NCI-H146 treated with DMSO at 0.1 percent for 48 hours (cell line): ENCODE results near the gene FMR1.

Source experiments
- DNase-seq: peaks from one replicate; lab custom pipeline; 2025; ENCODE audit not compliant: unreplicated experiment; lab: John Stamatoyannopoulos, UW

FMR1 gene

DNA sequence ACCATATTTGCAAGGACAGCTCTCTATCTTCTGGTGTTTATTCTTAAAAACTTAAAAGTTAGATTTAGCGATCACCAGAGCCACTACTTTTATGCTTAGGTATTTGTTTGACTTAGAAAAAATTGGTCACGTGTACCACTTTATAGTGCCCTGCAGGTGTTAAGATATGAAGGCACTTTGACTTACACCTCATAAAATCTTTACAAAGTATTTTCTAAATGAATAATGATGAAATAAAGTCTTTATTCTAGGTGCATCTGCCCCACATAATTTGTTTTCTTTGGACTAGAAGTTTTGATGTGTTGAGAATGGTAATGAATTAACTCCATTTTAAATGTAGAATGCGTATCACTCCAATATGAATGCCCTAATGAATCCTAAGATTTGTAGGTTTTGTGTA is 2.9 kb downstream of the FMR1 start:
- no peak for DNase-seq

DNA sequence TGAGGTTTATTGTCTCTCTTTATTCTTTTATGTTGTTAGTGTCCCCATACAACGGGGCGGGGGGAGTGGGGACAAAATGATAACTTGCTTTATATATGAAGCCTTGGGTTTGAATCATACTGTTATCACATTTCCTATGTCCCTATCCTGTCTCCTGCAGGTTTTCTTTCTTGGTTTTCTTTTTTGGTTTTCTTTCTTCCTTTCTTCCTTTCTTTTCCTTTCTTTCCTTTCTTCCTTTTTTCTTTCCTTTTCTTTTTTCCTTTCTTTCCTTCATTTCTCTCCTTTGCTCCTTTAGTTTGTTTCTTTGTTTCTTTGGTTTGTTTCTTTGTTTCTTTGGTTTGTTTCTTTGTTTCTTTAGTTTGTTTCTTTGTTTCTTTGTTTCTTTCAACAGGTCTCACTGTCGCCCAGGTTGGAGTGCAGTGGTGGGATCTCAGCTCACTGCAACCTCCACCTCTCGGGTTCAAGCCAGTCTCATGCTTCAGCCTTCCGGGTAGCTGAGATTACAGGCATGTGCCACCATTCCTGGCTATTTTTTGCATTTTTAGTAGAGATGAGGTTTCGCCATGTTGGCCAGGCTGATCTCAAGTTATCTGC is 4.8 kb downstream of the FMR1 start:
- no peak for DNase-seq

DNA sequence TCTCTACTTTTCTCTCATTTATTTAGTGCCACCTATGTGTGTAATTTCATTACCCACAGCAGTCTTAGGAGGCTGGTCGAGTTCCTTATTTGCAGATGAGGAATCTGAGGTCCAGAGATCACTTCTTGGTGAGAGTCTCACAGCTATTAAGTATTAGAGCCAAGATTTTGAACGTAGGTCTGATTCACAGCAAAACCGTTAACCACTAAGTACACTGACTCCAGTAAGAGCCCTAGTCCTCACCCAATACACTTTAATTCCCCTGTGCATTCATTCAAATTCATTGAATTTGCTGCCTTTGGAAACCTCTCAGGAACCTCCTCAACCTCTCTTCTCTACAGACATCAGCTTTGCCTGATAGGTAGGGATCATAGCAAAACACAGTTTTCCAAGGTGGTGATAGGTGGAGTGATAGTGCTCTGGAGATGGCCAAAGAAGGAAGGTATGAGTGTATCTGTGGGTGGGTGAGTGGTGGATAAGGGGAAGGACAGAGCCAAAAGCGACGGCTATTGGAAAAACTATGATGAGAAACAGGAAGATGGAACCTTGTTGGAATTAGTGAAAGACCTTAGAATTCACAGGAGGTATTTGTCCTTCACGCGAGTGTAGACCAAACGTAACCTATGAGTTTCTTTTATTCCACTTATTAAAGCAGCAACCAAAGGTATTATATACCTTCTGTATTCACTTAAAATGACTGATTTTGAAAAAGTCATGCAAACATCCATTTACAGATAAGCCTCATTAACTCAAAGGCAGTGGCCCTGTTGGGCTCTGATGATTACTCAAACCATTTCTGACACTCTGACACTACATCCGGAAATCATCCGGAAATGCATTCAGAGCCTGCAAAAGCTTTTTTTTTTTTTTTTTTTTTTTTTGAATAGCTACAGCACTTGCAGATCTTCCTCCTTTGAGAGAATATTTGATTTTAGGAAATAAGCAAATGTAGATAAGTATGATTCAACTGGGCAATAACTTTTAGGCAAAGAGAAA is 6.3 kb downstream of the FMR1 start:
- DNase-seq: no peak

DNA sequence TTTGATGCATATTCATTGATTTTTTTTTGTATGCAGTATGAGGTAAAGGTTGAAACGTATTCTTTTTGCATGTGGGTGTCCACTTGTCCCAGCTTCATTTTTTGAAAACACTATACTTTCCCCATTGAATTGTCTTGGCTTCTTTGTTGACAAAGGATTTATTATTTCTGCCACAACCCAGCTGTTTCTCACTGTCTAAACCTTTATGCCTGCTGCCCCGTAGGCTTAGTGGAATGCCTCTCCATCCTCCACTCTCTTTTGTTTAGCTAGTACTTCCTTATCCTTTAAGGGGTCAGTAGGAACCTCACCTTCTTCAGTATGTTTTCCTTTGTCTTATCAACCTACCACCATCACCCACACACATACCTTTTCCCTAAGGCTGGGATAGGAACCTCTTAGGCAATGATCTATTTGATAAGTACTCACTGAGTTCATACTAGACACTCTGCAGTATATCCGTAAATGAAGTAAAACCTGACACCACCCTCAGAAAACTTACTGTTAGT is 8.5 kb downstream of the FMR1 start:
- DNase-seq: no peak

DNA sequence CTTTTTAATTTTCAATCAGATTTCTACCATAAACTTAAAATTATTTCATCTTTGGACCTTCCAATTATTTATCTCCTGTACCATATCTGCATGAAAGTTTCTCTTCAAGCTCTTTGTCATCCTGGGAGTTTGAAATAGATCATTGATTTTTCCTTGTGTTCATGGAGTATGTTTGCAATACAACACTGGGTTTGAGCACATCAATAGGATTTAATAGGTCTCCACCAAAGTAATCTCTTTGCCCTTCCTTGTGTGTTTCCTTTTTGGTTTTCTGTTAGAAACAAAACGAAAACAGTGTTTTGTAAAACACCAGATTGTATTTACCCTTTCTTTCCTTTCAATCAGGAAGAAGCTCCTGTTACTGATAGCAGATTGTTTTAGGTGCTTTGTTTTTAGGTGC is 11.9 kb downstream of the FMR1 start:
- DNase-seq: no peak

DNA sequence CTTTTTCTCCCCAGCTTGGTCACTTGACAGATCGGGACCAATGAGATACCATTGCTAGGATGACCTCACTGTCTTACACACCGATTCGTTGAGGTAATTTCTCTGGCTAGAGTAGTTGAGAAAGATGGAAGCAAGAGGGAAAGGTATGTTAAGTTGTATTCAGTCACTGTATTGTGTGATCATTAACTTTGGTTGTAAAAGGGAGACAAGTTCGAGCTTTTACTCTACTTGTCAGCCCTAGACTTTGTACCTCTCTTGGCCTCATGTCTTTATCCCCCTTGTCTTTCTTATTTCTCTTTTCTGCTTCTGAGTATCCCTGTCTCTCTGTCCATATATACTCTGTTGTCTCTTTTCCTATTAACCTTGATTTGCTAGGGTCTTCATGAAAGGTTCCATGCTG is 15.5 kb downstream of the FMR1 start:
- no peak for DNase-seq

DNA sequence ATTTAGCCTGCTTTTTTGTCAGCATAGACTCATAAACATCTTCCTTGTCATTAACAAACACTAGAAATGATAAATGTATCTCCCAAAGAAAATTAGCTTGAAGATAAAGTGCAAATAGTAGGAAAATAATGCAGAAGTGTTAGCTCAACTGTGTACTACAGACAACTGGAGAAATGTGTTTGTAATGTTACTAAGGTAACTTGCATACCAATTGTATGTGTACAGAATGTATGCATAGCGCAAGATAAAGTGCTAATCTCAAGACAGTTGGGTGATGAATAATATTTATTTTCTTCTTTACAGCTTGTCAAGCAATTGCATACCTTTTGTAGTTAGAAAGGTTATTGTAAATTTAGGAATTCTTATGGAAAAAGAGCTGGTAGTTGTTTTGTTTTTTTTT is 22.1 kb downstream of the FMR1 start:
- no peak for DNase-seq

DNA sequence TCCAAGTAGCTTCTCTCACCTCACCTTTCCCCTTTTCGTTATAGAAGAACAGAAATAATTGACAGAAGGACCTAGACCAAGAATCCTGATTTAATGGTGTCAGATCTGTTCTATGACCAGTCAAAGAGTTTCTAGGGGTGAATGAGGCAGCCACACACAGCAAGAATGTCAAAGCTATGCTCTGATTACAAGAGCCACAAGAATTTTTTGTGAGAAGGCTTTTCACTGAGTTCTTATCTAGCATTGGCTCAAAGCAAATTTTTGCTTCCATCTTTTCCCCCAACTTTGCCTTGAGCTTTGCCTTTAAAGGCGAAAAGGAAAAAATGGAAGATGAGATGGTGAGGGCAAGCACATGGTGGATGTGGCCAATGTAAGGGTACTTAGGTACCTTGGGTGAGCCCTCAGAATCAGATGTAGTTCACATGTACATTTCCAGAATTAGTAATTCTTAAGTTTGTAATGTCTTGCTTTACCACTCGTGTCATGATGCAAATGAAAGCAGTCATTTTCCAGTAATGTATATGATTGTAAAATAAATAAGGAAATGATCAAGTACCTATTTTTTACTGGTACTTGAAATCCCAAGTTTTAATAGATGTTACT is 23.5 kb downstream of the FMR1 start:
- DNase-seq: no peak

DNA sequence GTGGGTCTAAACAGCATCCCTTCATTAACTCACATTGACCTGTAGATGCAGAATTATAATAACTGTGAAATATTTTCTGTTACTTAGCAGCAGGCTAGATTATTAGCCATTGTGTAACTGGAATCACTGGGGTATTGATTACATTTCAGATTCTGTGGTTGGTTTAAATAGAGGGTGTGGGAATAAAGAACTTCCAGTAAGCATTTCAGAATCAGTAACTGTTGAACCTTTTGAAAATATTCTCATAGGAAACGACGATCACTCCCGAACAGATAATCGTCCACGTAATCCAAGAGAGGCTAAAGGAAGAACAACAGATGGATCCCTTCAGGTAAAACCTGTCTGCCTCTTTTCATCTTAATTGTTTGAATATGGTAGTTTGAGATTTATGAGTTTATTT is 33.6 kb downstream of the FMR1 start:
- DNase-seq: no peak

DNA sequence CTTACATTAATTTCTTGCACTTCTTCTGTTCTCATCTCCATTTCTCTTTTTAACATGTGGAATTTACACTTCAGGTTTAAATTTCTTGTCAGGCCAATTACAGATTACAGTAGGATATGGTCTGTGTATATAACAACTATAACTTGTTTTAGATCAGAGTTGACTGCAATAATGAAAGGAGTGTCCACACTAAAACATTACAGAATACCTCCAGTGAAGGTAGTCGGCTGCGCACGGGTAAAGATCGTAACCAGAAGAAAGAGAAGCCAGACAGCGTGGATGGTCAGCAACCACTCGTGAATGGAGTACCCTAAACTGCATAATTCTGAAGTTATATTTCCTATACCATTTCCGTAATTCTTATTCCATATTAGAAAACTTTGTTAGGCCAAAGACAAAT is 36.8 kb downstream of the FMR1 start:
- DNase-seq: no peak

DNA sequence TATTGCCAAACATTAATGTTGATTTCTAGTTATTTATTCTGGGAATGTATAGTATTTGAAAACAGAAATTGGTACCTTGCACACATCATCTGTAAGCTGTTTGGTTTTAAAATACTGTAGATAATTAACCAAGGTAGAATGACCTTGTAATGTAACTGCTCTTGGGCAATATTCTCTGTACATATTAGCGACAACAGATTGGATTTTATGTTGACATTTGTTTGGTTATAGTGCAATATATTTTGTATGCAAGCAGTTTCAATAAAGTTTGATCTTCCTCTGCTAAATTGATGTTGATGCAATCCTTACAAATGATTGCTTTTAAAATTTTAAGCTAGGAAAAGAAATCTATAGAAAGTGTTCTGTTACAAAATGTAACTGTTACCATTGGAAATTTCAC is 38.6 kb downstream of the FMR1 start:
- no peak for DNase-seq

DNA sequence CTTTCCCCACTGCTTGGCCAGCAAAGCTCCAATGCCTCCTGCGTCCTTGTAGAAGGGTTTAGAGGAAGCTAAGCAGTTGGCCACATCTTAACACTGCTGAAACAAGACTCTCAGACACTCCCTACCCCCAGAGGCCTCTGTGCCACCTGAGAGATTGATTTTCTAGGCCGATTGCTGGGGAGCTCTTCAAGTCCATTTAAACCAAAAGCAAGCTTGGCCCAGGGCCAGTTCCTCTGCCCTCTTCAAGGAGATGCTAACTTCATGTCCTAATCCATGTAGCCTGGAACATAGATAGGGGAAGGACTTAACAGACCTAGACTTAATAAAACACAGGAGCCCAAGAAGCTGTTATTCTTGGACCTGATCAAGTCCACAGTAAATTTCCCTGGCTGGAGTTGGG is 42.3 kb downstream of the FMR1 start:
- no peak for DNase-seq

DNA sequence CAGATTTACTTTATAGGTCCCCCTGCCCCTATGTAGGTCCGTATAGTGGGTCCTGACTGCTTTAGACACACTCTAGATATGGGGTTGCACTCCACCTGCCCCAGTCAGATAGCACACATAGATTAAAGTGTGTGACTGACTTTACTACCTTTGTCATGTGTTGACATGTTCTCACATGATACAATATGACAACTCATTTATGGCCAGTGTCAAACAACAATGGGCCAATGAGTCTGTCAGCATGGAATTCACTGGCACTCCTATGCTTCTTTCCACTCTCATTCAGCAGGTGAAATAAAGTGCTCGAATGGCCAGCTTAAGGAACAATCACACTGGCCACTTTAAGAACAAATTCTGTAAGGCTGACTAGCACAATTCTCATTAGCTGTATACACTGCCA is 45.6 kb downstream of the FMR1 start:
- DNase-seq: no peak

DNA sequence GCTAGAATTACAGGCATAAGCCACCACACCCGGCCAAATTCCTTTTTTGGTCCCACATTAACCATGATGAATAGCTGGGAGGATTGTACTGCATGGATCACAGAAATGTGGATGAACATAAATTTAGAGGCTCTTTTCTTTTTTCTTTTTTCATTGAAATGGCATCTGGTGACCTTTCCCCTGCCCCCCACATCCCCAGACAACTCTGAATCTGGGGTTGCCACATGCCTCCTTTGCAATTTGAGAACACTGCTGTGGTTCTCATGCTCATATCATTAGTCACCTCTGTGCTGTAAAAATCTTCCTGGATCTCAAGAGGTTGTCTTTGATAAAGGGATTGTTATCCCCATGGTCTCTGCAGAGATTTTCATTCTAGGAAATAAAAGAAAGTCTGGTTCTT is 46.6 kb downstream of the FMR1 start:
- no peak for DNase-seq

DNA sequence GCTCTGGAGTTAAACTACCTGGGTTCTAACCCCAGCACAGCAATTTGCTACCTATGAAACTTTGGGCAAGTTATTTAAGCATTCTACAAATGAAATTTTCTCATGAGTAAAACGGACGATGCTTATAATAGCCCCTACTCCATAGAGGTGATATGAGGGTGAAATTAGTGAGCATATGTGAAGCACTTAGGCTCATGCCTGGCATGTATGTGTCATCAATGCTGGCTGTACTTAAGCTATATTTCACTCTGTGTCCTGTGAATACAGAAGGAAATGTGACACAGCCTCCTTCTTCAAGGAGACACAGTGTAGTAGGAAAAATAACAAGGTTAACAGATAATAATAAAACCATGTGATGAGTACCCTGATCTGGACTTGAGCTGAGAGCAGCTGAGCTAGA is 49.0 kb downstream of the FMR1 start:
- no peak for DNase-seq

DNA sequence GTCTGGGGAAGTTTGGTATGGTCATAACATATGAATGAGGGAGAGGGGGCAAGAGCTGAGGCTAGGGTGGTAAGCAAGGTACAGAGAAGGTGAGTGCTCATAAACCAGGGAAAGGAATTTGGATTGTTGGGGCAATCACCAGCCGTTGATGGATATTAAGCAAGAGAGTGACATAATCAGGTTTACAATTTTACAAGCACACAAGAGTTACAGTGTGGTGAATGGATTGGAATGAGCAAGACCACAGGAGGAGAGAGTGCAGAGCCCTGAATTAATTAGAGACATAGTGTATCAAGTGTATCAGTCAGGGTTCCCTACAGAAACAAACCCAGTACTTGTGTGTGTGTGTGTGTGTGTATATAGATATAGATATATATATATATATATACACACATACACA is 50.8 kb downstream of the FMR1 start:
- DNase-seq: no peak

DNA sequence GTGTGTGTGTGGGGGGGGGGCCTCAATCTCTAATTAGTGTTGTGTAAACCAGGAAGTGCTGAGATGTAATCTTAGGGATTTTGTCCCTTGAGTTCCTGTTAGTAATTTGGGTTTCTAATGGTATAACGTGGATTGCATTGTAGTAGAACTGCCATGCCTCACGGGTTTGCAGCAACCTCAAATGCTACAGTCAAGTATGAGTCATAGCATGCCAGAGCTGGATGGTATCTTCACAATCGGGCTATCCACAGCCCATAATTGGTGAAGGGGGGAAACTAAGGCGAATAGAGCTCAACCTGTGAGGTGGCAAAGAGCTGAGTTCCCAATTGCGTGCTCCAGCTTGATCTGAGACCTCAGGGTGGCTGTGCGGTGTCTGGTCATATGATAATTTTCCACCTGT is 67.2 kb downstream of the FMR1 start:
- DNase-seq: no peak

DNA sequence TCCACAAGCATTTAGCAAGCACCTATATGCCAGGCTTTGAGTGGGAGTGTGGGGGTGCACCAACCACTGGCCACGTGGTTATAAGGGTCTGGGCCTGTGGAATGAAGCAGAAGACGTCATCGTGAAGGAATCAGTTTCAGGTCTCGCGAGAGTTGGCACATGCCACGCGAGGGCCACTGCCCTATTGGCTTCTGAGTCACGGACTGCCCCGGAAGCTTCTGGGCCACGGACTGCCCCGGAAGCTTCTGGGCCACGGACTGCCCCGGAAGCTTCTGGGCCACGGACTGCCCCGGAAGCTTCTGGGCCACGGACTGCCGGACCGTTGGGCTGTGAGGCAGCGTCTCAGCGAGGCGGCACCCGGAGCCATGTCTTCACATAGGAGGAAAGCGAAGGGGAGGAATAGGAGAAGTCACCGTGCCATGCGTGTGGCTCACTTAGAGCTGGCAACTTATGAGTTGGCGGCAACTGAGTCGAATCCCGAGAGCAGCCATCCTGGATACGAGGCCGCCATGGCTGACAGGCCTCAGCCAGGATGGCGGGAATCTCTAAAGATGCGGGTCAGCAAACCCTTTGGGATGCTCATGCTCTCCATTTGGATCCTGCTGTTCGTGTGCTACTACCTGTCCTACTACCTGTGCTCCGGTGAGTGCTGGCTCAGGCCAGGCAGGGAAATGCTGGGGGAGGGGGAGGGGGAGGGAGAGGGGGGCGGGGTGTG is 69.5 kb downstream of the FMR1 start, which contains the start of gene FMR1NB:
TSS of gene FMR1NB (plus strand) at position 300 of the 715 bp plus-strand sequence. CDS start at position 366, 66 bp downstream.
- DNase-seq: peak; percentile 25
